Endothelial cell of hepatic sinusoid (primary cell): ENCODE results near the gene SCRN1.

Experiments
- in situ Hi-C: cut with HindIII; loops from 2 replicates; pipeline ENCODE4 v1.10.0; 2017; ENCODE audit warnings: low sequenced_read_pairs

The SCRN1 gene

DNA sequence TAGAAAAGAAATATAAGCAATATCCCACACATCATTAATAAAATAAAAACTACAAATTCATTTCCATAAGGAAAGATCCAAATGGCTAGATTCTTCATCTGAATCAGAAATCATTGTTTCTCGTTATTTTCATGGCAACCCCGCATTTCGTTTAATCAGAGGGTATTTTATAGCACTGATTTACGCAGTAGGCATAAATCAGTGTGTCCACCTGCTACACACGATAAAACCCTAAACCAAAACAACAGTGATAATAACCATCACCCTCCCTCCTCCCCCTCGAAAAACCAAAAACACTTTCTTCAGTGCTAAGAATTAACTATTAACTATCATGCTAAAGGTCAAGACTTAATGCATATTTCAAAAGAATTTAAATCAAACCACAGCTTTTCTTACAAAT is 20.4 kb upstream of the SCRN1 start:
- in situ Hi-C loops = loop anchor here (5.0 kb wide), 2 partner anchors 33 to 52 kb away; no protein-coding TSS in a partner anchor

- in situ Hi-C loops = no loop called here
These were observed 15.9 kb upstream of the SCRN1 start for GRCh38 chr7:30005464-30005863.

- in situ Hi-C loops = no loop called here
These were observed 13.5 kb upstream of the SCRN1 start for GRCh38 chr7:30003098-30003497.

DNA sequence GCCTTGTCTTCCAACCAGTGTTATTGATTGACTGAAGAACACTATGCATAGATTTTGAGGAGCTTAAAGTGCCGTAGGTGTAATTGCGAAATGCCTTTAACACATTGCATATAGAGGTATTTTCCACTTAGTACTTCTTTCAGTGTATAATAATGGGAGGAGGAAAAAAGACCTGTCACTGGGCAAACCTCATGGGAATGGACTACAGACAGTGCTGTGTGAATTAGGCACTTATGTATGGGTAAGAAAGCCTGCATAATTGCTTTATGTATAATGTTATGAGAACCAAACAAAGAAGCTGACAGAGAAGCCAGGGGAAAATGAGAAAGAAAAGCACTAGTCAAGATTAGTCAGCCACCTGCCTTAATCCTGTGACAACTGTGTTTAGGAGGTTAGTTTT is 12.4 kb upstream of the SCRN1 start:
- in situ Hi-C loops = no loop called here

DNA sequence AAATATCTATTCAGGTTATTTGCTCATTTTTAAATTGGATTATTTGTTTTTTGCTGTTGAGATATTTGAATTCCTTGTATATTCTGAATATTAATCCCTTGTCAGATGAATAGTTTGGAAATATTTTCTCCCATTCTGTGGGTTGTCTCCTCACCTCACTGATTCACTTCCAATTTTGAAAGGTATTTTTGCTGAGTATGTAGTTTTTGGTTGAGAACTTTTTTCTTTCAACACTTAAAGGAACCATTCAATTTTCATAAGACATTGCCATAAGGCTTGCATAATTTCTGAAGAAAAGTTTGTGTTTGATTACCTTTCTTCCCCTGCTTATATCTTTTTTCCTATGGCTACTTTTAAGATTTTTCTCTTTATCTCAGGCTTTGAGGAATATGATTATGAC is 8.9 kb upstream of the SCRN1 start:
- in situ Hi-C loops = no loop called here

DNA sequence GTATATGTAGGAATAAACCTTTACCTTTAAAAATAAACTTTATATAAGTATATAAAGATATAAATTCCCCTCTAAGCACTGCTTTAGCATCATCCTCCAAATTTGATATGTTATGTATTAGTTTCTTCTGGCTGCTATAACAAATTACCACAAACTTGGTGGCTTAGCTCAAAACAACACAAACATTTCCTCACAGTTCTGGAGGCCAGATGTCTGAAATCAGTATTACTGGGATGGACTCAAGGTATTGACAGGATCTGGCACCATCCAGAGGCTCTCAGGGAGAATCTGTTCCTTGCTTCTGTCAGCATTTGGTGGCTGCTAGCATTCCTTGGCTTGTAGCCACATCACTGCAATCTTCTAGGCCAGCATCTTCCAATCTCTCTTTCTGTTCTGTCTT is 6.7 kb upstream of the SCRN1 start:
- in situ Hi-C loops = no loop called here

GRCh38 chr7:29995652-29996051 is 6.1 kb upstream of the SCRN1 start:
- in situ Hi-C loops = no loop called here

DNA sequence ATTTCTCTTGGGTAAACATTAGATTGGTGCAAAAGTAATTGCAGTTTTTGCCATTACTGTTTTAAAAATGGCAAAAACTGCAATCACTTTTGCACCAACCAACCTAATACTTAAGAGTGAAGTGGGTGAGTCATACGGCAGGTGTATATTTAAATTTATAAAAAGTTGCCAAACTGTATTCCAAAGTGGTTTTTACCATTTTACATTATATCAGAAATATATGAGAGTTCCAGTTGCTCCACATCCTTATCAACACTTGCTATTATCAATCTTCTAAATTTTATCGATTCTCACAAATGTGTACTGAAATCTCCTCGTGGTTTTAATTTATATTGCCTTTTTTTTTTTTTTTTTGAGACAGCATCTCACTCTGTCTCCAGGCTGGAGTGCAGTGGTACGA is 3.5 kb upstream of the SCRN1 start:
- in situ Hi-C loops = no loop called here

DNA sequence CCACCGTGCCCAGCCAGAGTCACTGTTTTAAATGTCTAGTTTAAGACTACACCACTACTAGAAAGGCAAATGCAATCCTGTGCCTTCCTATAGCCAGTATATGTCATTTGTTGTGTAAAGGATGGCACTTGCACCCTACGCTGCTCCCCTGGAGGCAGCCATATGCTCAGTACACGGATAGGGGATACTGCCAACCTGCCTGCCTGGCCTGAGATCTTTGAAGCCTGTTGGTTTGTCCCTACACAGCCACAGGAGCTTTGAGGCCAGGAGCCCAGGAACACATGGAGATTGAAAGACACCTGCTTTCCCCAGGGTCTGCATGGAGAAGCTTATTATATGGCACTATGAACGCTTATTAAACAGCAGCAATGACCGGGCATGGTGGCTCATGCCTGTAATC is 2.3 kb upstream of the SCRN1 start:
- in situ Hi-C loops = no loop called here

- in situ Hi-C loops = no loop called here
These were observed 1.3 kb upstream of the SCRN1 start for GRCh38 chr7:29990931-29991330.

DNA sequence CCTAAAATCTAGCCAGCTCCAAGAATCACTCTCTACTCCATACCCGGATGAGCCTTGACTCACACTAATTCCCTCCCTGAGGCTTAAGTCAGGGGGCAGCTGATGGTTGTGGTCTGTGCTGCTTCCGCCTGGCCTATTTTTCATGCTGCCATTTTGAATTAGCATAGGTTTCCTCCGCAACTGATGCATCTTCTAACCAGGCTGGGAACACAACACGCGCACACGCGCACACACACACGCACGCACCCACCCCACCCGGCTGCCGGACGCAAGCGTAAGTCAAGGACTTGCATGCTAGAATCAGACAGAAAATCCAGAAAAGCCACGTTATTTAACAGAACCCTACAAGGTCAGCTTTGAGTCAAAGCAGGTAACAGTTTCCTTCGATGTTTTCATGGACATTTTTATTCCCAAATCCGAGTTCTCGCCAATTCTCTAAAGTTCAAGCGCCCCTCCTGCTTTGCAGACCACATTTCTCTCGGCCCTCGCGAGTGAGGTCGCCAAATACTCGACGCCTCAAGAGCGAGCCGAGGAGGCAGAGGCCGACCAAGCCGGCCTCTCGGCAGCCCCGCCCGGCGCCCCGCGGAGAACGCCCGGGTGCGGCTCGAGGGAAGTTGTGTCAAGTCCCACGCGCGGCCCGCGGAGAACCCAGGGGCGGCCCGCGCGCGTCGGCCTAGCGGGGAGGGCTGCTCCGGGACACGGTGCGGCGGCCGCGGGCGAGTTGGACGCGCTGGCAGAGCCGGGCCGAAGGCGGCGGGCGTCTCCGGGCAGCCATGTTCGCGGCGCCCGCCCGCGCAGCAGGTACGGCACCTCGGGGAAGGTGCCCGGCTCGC is 961 bp downstream of the SCRN1 start:
- in situ Hi-C loops = no loop called here

GRCh38 chr7:29987811-29988317 is 1.7 kb downstream of the SCRN1 start:
- in situ Hi-C loops = no loop called here

- in situ Hi-C loops = no loop called here
These were observed 2.5 kb downstream of the SCRN1 start for GRCh38 chr7:29987083-29987482.

DNA sequence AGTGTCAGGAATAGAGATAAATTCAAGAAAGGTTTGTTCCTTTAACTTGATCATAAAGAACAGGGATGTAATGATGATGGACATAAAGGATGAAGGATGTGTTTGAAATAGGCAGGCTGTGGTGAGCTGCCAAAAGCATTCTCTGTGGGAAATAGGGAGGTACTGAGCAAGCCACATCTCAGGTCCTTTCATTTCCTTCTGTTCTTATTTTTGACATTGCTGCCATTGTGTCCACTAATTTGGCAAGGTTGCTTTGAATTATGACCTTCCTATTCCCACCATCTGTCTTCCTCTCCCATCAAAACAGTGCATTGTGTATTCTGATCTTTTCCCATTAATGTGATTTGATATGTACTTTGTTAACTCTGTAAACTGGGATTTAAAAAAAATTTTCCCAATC is 9.4 kb downstream of the SCRN1 start:
- in situ Hi-C loops = no loop called here

- in situ Hi-C loops = loop anchor here (5.0 kb wide), 1 partner anchor 34 kb away; no protein-coding TSS in a partner anchor
These were observed 11.5 kb downstream of the SCRN1 start for GRCh38 chr7:29977886-29978651.

- in situ Hi-C loops = loop anchor here (5.0 kb wide), 1 partner anchor 35 kb away; no protein-coding TSS in a partner anchor
These were observed 12.8 kb downstream of the SCRN1 start for GRCh38 chr7:29976673-29977415.

DNA sequence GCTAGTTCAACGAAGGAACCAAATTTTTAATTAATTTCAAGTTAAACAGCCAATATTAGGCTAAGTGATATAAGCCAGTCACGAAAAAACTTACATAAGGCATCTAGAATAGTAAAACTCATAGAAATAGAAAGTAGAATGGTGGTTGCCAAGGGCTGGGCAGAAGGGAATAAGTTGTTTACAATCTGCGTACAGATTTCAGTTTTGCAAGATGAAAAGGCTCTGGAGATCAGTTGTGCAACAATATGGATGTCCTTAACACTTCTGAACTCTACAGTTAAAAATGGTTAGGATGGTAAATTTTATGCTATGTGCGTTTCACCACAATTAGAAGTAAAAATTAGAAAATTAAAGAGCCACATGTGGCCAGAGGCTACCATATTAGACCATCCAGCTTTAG is 13.3 kb downstream of the SCRN1 start:
- in situ Hi-C loops = loop anchor here (5.0 kb wide), 1 partner anchor 36 kb away; no protein-coding TSS in a partner anchor

- in situ Hi-C loops = loop anchor here (5.0 kb wide), 1 partner anchor 37 kb away; no protein-coding TSS in a partner anchor
These were observed 14.0 kb downstream of the SCRN1 start for GRCh38 chr7:29975561-29975960.

- in situ Hi-C loops = no loop called here
These were observed 15.3 kb downstream of the SCRN1 start for GRCh38 chr7:29974286-29974685.

DNA sequence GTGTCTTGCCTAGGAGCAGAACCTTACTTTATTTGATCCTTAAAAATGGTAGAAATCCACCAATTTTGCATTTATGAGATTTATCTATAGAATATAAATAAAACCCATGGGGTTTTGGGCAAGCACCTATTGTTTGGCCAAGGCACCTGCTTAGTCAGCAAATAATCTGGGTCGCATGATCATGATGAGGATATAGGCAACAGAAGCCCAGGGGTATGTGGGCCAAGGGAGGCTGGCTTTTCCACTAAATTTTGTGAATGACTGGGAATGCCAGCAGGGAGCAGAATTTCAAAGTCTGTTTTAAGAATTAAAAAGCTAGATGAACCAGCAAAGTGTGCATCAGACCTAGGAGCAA is 17.3 kb downstream of the SCRN1 start:
- in situ Hi-C loops = no loop called here
